Measurements from ENCODE around the gene SPON1. TPM values are rescaled to one million over a fixed set of nuclear protein-coding genes. Genes with fewer than 3 reads are reported as not detected.
"Not testable (repeated sequence)": the region's sequence is repeated elsewhere in the genome, so short reads cannot be mapped to it uniquely, and the experiment has no call there.

The SPON1 gene
- total and polyA plus RNA-seq, 2 donors (not counting 1 experiment from before 2014, with no cell fraction given): 0.30 TPM; not detected in 1

DNA sequence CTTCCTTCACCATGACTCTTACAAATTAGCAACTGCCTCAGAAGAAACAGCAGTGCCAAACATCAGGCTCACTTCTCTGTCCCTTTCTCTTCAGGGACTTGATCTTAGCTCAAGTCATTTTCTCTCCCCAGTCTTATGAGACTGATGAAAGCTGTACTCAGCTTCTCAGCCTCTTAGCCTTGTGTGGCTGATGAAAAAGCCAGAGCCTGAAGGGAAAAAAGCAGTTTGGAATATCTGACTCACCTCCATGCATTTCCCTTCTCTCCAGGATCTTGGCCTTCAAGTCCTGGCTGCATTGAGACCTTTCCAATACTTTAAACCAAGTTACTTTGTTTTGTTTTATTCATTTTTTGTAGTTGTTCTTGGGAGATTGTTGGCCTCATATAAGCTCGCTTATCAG, 195.9 kb downstream of the SPON1 start:
- no peak overlapping the region for H3K27ac Mint-ChIP-seq
- Histone ChIP-seq H4K20me1 (ENCODE audit: control insufficient read depth, insufficient read depth, low read length, poor library complexity, severe bottlenecking) (no peaks in the 10 kb centered on the region), H3K27ac (ENCODE audit: low read length in 2 of 2) (no peak overlapping the region), H3K9ac (ENCODE audit: low read length) (no peak overlapping the region), H3K9me3 (ENCODE audit: control extremely low read depth in 1 of 3, control insufficient read depth in 2 of 3, insufficient read depth in 1 of 3, low read length in 2 of 3) (peaks cover 9 to 28% (median 13%) of the 10 kb centered on the region in 3 donors), H3K27me3 (replicated peaks in 1 of 4; ENCODE audit: control extremely low read depth in 1 of 4, control insufficient read depth in 3 of 4, insufficient read depth in 4 of 4, low read length in 3 of 4) (no peaks in the 10 kb centered on the region), H3K79me2 (ENCODE audit: control insufficient read depth, insufficient read depth, low read length) (no peaks in the 10 kb centered on the region), H3K36me3 (replicated peaks in 1 of 2; ENCODE audit: control extremely low read depth in 1 of 2, control insufficient read depth in 1 of 2, extremely low read depth in 1 of 2, insufficient read depth in 2 of 2, low read length in 1 of 2) (no peaks in the 10 kb centered on the region), H3K4me1 (ENCODE audit: control insufficient read depth in 2 of 2, insufficient read depth in 2 of 2, low read length in 2 of 2) (no peaks in the 10 kb centered on the region), H3K4me3 (ENCODE audit: control extremely low read depth in 1 of 5, extremely low read depth in 1 of 5, insufficient read depth in 1 of 5, low read depth in 2 of 5, low read length in 4 of 5) (no peak overlapping the region), H2AFZ (ENCODE audit: insufficient read depth, low read depth, low read length, poor library complexity, severe bottlenecking) (no peak overlapping the region), H3K4me2 (replicated peaks; ENCODE audit: low read depth, low read length, poor library complexity, severe bottlenecking) (no peak overlapping the region)
- WGBS (ENCODE audit: insufficient coverage): no CpG with 5 or more reads among the region's 1 CpG
- H3K27me3 Mint-ChIP-seq: peaks cover 6% of the 10 kb centered on the region
- peaks cover 19% of the 10 kb centered on the region for H3K9me3 Mint-ChIP-seq (ENCODE audit: insufficient read depth)
- no peak for TF ChIP-seq CTCF (IDR thresholded peaks at IDR 0.05)
- TF ChIP-seq EZH2 (IDR thresholded peaks at IDR 0.05; ENCODE audit: borderline replicate concordance, insufficient read depth, low read depth, low read length, poor library complexity, severe bottlenecking): no peak
- no peak overlapping the region for H3K4me3 Mint-ChIP-seq
- no peak for DNase-seq
- no peak for ATAC-seq (ENCODE audit: low read depth)
- POLR2A ChIA-PET: no interaction called here
- no peaks in the 10 kb centered on the region for H3K4me1 Mint-ChIP-seq
- CTCF ChIA-PET: interaction anchor here (0.9 kb wide), 1 partner anchor 11 kb away, joined by 3 read pairs; no protein-coding TSS in a partner anchor
- intact Hi-C loops (cut with micrococcal nuclease): no loop called here

GRCh38 chr11:14163576-14163975, 201.1 kb downstream of the SPON1 start:
- H3K9me3 ChIP-seq (ENCODE audit: control extremely low read depth in 1 of 3, control insufficient read depth in 2 of 3, insufficient read depth in 1 of 3, low read length in 2 of 3): peaks cover 0 to 11% (median 1%) of the 10 kb centered on the region in 3 donors
- no peak overlapping the region for H3K27ac ChIP-seq (ENCODE audit: low read length in 2 of 2)
- WGBS (ENCODE audit: insufficient coverage): 100% methylated on average over 1 of the region's 2 CpGs
- no peak overlapping the region for H2AFZ ChIP-seq (ENCODE audit: insufficient read depth, low read depth, low read length, poor library complexity, severe bottlenecking)
- no peak overlapping the region for H3K4me3 Mint-ChIP-seq
- intact Hi-C loops (cut with micrococcal nuclease): no loop called here
- no peaks in the 10 kb centered on the region for H3K36me3 ChIP-seq (replicated peaks in 1 of 2; ENCODE audit: control extremely low read depth in 1 of 2, control insufficient read depth in 1 of 2, extremely low read depth in 1 of 2, insufficient read depth in 2 of 2, low read length in 1 of 2)
- ChIA-PET POLR2A (no interaction called here), CTCF (no interaction called here)
- no peak for TF ChIP-seq CTCF (IDR thresholded peaks at IDR 0.05)
- no peak for TF ChIP-seq EZH2 (IDR thresholded peaks at IDR 0.05; ENCODE audit: borderline replicate concordance, insufficient read depth, low read depth, low read length, poor library complexity, severe bottlenecking)
- no peaks in the 10 kb centered on the region for H4K20me1 ChIP-seq (ENCODE audit: control insufficient read depth, insufficient read depth, low read length, poor library complexity, severe bottlenecking)
- H3K27ac Mint-ChIP-seq: no peak overlapping the region
- DNase-seq (no peak), ATAC-seq (ENCODE audit: low read depth) (no peak)
- peaks cover 10% of the 10 kb centered on the region for H3K9me3 Mint-ChIP-seq (ENCODE audit: insufficient read depth)
- H3K27me3 Mint-ChIP-seq: peaks cover 6% of the 10 kb centered on the region
- H3K79me2 ChIP-seq (ENCODE audit: control insufficient read depth, insufficient read depth, low read length): no peaks in the 10 kb centered on the region
- no peak overlapping the region for H3K4me2 ChIP-seq (replicated peaks; ENCODE audit: low read depth, low read length, poor library complexity, severe bottlenecking)
- H3K4me1 Mint-ChIP-seq: no peaks in the 10 kb centered on the region
- H3K4me1 ChIP-seq (ENCODE audit: control insufficient read depth in 2 of 2, insufficient read depth in 2 of 2, low read length in 2 of 2): no peaks in the 10 kb centered on the region
- no peak overlapping the region for H3K4me3 ChIP-seq (ENCODE audit: control extremely low read depth in 1 of 5, extremely low read depth in 1 of 5, insufficient read depth in 1 of 5, low read depth in 2 of 5, low read length in 4 of 5)
- no peak overlapping the region for H3K9ac ChIP-seq (ENCODE audit: low read length)
- no peaks in the 10 kb centered on the region for H3K27me3 ChIP-seq (replicated peaks in 1 of 4; ENCODE audit: control extremely low read depth in 1 of 4, control insufficient read depth in 3 of 4, insufficient read depth in 4 of 4, low read length in 3 of 4)

GRCh38 chr11:14173679-14174078, 211.2 kb downstream of the SPON1 start:
- H3K9ac ChIP-seq (ENCODE audit: low read length); DNase-seq; H3K4me3 Mint-ChIP-seq; H3K27me3 ChIP-seq (replicated peaks in 1 of 4; ENCODE audit: control extremely low read depth in 1 of 4, control insufficient read depth in 3 of 4, insufficient read depth in 4 of 4, low read length in 3 of 4); H3K27ac Mint-ChIP-seq; H4K20me1 ChIP-seq (ENCODE audit: control insufficient read depth, insufficient read depth, low read length, poor library complexity, severe bottlenecking); ATAC-seq (ENCODE audit: low read depth); H3K9me3 Mint-ChIP-seq (ENCODE audit: insufficient read depth); H3K4me3 ChIP-seq (ENCODE audit: control extremely low read depth in 1 of 5, extremely low read depth in 1 of 5, insufficient read depth in 1 of 5, low read depth in 2 of 5, low read length in 4 of 5); H3K9me3 ChIP-seq (ENCODE audit: control extremely low read depth in 1 of 3, control insufficient read depth in 2 of 3, insufficient read depth in 1 of 3, low read length in 2 of 3); H3K4me1 Mint-ChIP-seq; intact Hi-C loops (cut with micrococcal nuclease); CTCF ChIA-PET; H2AFZ ChIP-seq (ENCODE audit: insufficient read depth, low read depth, low read length, poor library complexity, severe bottlenecking); H3K4me1 ChIP-seq (ENCODE audit: control insufficient read depth in 2 of 2, insufficient read depth in 2 of 2, low read length in 2 of 2); H3K4me2 ChIP-seq (replicated peaks; ENCODE audit: low read depth, low read length, poor library complexity, severe bottlenecking); H3K36me3 ChIP-seq (replicated peaks in 1 of 2; ENCODE audit: control extremely low read depth in 1 of 2, control insufficient read depth in 1 of 2, extremely low read depth in 1 of 2, insufficient read depth in 2 of 2, low read length in 1 of 2); H3K79me2 ChIP-seq (ENCODE audit: control insufficient read depth, insufficient read depth, low read length); H3K27ac ChIP-seq (ENCODE audit: low read length in 2 of 2); POLR2A ChIA-PET: not testable (repeated sequence)
- WGBS (ENCODE audit: insufficient coverage): 89% methylated on average over 7 of the region's 7 CpGs
- H3K27me3 Mint-ChIP-seq: peaks cover 18% of the 10 kb centered on the region

Data from B cell (primary cell).